Activated CD4-positive, alpha-beta T cell treated with anti-CD3 and anti-CD28 coated beads, Interleukin-2, amount 50 U/mL, for 48 hours (primary cell): ENCODE data around the gene FAM209B.
"Not testable (repeated sequence)": the region's sequence is repeated elsewhere in the genome, so short reads cannot be mapped to it uniquely, and the experiment has no call there.

Experiments
- DNase-seq, 2 experiments: peaks; one replicate each; pipeline ENCODE4 v3.0.0-alpha.2; 2020

FAM209B gene, protein sequence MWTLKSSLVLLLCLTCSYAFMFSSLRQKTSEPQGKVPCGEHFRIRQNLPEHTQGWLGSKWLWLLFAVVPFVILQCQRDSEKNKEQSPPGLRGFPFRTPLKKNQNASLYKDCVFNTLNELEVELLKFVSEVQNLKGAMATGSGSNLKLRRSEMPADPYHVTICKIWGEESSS

GRCh38 chr20:56532946-56533345 is at the start of gene FAM209B:
TSS of gene FAM209B (plus strand) at chr20:56533246. CDS start at chr20:56533342, 96 bp downstream.
- not testable (repeated sequence) for DNase-seq

GRCh38 chr20:56483970-56484369 is 49.1 kb upstream of the FAM209B start:
- no peak for DNase-seq

DNA sequence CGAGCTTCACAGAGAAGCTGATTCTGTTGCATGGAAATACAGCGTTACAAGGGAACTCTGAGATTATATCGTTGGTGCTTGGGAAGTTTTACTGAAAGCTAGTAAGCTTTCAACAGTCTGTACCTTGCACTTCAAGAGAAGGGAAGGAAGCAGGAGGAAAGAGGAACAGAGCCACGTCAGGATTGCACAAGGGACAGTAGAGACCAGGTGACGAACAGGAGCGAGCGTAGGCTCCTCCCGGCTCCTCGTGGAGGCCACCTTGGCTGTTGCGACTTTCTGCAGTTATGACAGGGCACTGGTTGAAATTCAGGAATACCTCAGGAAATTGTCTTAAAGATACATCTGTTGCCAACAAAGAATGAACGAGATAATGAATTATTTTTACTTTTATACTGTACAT is 45.8 kb upstream of the FAM209B start:
- no peak for DNase-seq

GRCh38 chr20:56488566-56488965 is 44.5 kb upstream of the FAM209B start:
- no peak for DNase-seq

GRCh38 chr20:56501116-56501515 is 31.9 kb upstream of the FAM209B start:
- DNase-seq, result no peak

DNA sequence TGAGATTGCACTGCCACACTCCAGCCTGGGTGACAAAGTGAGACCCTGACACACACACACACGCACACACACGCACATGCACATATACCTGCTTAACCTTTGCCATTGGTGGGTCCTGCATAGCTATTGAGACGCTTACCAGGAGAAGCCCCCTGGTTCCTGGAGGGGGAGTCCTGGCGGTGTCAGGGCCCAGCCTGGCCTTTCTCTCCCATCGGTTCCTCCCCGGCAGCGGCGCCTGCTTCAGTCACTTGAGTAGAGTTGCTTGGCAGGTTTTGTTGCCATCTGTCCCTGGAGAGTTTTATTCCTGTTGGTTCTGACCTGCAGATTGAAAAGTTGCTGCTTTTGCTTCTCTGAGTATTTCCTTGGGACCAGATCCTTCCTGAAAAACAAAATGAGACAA is 29.1 kb upstream of the FAM209B start:
- no peak for DNase-seq

- DNase-seq, result peak; percentile 19 to 34
Measured at GRCh38 chr20:56504373-56505005, 28.6 kb upstream of the FAM209B start.

GRCh38 chr20:56506103-56506502 is 26.9 kb upstream of the FAM209B start:
- no peak for DNase-seq

DNA sequence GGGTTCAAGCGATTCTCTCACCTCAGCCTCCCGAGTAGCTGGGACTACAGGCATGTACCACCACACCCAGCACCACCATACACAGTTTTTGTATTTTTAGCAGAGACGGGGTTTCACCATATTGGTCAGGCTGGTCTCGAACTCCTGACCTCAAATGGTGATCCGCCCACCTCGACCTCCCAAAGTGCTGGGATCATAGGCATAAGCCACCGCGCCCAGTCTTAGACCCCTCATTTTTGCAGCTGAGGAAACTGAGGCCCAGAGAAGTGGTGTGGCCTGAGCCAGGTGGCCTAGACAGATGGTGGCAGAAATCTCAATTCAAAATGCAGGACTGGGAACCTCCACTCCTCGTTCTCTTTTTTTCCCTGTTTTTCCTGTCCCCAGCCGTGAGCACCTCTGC is 21.1 kb upstream of the FAM209B start:
- no peak for DNase-seq

DNA sequence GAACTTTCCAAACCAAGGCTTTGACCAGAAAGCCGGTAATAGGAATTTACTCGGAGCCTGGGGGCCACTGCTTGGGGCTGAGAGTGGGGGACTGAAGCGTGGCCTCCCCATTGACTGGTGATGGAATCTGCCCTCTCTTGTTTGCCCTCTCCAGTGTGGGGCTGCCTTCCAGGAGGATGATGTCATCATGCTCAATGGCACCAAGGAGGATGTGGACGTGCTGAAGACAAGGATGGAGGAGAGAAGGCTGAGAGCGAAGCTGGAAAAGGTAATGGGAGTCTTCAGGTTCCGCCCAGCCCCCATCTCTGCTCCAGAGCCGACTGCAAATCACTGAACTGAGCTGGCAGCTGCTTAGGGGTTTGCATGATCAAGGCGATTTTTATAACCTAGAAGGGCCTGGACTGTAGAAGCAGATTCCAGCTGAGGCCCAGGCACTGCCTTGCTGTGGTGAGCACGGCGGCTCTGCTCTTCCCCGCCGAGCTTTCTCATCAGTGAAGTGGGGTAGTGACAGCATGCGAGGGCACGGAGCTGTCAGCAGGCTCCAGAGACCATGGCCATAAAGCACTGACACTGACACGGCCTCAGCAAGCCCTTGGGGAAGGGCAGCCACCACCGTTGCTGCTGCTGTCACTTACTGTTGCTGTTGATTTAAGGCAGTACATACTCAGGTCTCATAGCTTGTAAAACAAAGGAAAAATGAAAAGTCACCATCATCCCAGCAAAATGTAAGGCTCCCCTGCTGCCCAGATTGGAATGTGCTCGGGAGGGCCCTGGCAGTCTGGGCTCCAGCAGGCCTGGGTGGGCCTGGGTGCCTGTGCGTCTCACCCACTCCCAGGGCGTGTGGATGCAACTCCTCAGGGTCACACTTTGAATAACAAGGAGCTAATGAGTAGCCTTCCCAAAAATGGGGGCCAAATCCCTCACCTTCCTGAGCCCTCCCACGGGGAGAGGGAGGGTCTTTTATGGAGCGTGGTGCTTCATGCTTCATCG is 19.6 kb upstream of the FAM209B start:
- DNase-seq, result no peak

- no peak for DNase-seq
Measured at GRCh38 chr20:56516631-56517030, 16.4 kb upstream of the FAM209B start.

- DNase-seq, result no peak
Measured at GRCh38 chr20:56517211-56517610, 15.8 kb upstream of the FAM209B start.

- DNase-seq, result no peak
Measured at GRCh38 chr20:56517641-56518040, 15.4 kb upstream of the FAM209B start.

- no peak for DNase-seq
Measured at GRCh38 chr20:56518126-56518525, 14.9 kb upstream of the FAM209B start.

DNA sequence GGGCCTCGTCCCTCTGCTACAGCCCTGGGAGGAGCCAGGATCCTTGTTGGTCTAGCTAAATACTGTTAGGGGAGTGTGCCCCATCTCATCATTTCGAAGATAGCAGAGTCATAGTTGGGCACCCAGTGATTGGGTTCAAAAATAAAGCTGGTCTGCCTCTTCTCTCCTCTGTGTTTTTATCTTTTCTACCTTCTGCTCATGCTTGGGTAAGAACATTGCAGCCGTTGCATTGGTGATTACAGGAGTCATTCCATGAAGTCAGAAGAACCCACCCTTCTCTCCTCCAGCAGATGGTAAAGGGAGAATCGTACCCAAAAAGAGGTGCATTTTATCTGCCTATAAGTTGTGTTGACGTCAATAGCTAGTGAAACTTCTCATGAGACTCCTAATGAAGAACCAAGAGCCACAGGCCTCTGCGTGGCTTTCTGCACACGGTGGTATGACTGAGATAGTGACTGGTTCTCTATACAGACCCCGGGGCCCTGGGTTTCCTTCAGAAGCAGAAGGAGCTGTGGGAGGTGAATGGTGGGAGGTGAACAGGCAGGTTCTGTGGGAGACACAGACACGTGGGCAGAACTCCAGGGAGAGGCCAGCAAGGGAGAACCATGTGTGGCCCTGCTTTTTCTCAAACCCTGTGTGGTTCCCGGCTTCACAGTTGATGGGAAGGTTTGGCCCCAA is 14.2 kb upstream of the FAM209B start:
- no peak for DNase-seq

DNA sequence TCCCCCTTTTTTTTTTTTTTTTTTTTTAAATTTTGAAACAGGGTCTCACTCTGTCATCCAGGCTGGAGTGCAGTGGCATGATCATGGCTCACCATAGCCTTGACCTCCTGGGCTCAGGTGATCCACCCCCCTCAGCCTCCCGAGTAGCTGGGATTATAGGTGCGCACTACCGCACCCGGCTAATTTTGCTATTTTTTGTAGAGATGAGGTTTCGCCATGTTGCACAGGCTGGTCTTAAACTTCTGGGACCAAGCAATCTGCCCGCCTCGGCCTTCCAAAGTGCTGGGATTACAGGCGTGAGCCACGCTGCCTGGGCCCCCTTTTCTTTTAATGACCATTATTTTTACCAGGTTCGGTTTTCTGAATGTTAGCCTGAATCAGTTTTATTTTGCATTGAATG is 13.5 kb upstream of the FAM209B start:
- no peak for DNase-seq

GRCh38 chr20:56520180-56520579 is 12.9 kb upstream of the FAM209B start:
- DNase-seq, result no peak

GRCh38 chr20:56520746-56521354 is 12.2 kb upstream of the FAM209B start:
- not testable (repeated sequence) for DNase-seq

- no peak for DNase-seq
Measured at GRCh38 chr20:56522311-56522710, 10.7 kb upstream of the FAM209B start.

GRCh38 chr20:56524444-56524843 is 8.6 kb upstream of the FAM209B start, which contains the start of gene FAM209A:
TSS of gene FAM209A (plus strand) at chr20:56524744. CDS start at chr20:56524809, 65 bp downstream.
- not testable (repeated sequence) for DNase-seq

GRCh38 chr20:56527521-56527920 is 5.5 kb upstream of the FAM209B start:
- DNase-seq, result no peak

GRCh38 chr20:56537997-56538396 is 5.0 kb downstream of the FAM209B start:
- DNase-seq, result no peak

DNA sequence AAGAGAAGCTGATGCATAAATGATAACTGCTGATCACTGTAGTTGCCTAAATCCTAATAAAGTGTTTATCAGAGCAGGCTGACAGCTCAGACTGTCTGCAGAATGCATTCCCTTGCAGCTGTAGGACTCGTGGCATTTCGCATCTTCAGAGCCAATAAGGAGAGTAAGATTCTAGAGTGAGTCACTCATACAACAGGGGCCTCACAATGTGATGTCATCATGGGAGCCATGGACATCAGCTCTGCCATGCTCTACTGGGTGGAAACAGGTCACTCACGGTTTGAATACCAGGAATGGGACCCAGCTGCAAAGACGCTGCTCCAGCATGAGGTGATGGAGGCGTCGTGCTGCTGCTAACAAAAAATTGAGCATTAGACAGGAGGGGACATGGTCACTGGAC is 7.4 kb downstream of the FAM209B start:
- DNase-seq, result no peak
